Adrenal gland (tissue), 12 donors: ENCODE results near the gene ZSWIM1. TPM values are rescaled to one million over a fixed set of nuclear protein-coding genes. Genes with fewer than 3 reads are reported as not detected.

Experiments used
- DNase-seq, 7 donors: peaks; one replicate each; pipeline ENCODE4 v3.0.0-alpha.2; 2019 to 2020
- H3K27ac ChIP-seq, 5 donors: fragments of 200-600 bp; sonication (generic) in 4 of 5; 1 replicate in 3 of 5; 2 replicates in 2 of 5; pipeline versions ENCODE4 v1.5.1 to v1.8.0; 2016 to 2020; ENCODE audit warnings: mild to moderate bottlenecking in 1 of 5
- H3K27me3 ChIP-seq: fragments of 200-600 bp; 2 replicates; pipeline ENCODE4 v1.8.0; 2021
- H3K36me3 ChIP-seq, 2 donors: fragments of 200-600 bp; replicated peaks in 1 of 2; 1 replicate in 1 of 2; 2 replicates in 1 of 2; pipeline versions ENCODE4 v1.5.1 to v1.8.0; 2018 to 2022
- H3K4me1 ChIP-seq, 2 donors: fragments of 200-600 bp; replicated peaks in 1 of 2; 1 replicate in 1 of 2; 2 replicates in 1 of 2; pipeline versions ENCODE4 v1.5.1 to v1.8.0; 2018 to 2021
- H3K4me3 ChIP-seq, 4 donors: fragments of 200-600 bp; sonication (generic) in 3 of 4; one replicate each; pipeline ENCODE4 v1.5.1; 2016 to 2018
- H3K9me3 ChIP-seq, 3 donors: fragments of 200-600 bp; sonication (generic) in 1 of 3; replicated peaks in 1 of 3; 1 replicate in 2 of 3; 2 replicates in 1 of 3; pipeline versions ENCODE4 v1.5.1 to v1.8.0; 2016 to 2021
- POLR2A ChIP-seq, 2 donors: fragments of 450-650 bp; IDR thresholded peaks; one replicate each; pipeline ENCODE4 v1.6.1; 2017; ENCODE audit warnings: antibody characterized with exemption in 2 of 2, mild to moderate bottlenecking in 2 of 2, moderate library complexity in 1 of 2
- WGBS, 4 donors: extraction: QIAGEN DNeasy Blood & Tissue Kit in 2 of 4; methylation state at CpG; one replicate each; pipeline versions ENCODE4 v1.1.5 to v1.1.7; 2013 to 2017; 5-methylcytosine and 5-hydroxymethylcytosine counted together
- intact Hi-C, 2 donors: fragments of 100-400 bp; cut with DNase I; formaldehyde crosslinking; loops; one replicate each; pipeline versions ENCODE4 v1.14.1 to v1.15.0; 2022 to 2023
- polyA plus RNA-seq, 3 donors: library from polyadenylated mRNA; stranded (reverse); fragments of 200-250 nt in 2 of 3; fragments of 350-450 nt in 1 of 3; fragmentation: Illumina TruSeq in 1 of 3; extraction: RNeasy Lipid Tissue Mini Kit (QIAGEN cat#74804) in 1 of 3; gene quantifications; one replicate each; pipeline ENCODE4 v1.2.3, GENCODE V29; 2013 to 2014
- total RNA-seq, 9 donors: library from RNA; depleted of rRNA in 4 of 9; stranded (reverse); fragments of >200 nt in 4 of 9; fragments of 120-200 nt in 1 of 9; fragmentation: NEBNext Ultra II Directional in 1 of 9; extraction: Animal tissue kit (Norgen Biotek cat#: 25700) in 1 of 9; gene quantifications; one replicate each; pipeline versions ENCODE4 v1.1.0 to v1.2.4, GENCODE V29; 2013 to 2023
- TF ChIP-seq, protein P1 (sequence below), 6 experiments: fragments of 450-650 bp in 4 of 6; fragments of 200-600 bp in 2 of 6; sonication (generic) in 1 of 6; IDR thresholded peaks; 1 replicate in 5 of 6; 2 replicates in 1 of 6; pipeline versions ENCODE4 v1.5.1 to v1.8.0; 2016 to 2021; ENCODE audit warnings: antibody characterized with exemption in 6 of 6, mild to moderate bottlenecking in 2 of 6, moderate library complexity in 1 of 6
- donor health status: healthy with polysubstance abuse.
- donor health status: Bipolar disorder and iron deficiency.
- donor health status: DM: yes; HTN: yes; CAD: no.
- donor health status: DM: no; HTN: no; CAD: no.
- donor health status: DM: no; HTN: no; CAD: no.
- donor health status: DM: yes; HTN: yes; CAD: no.

The ZSWIM1 gene
- total and polyA plus RNA-seq, 12 donors = 4.2 to 22.1 (median 18.3) TPM

DNA sequence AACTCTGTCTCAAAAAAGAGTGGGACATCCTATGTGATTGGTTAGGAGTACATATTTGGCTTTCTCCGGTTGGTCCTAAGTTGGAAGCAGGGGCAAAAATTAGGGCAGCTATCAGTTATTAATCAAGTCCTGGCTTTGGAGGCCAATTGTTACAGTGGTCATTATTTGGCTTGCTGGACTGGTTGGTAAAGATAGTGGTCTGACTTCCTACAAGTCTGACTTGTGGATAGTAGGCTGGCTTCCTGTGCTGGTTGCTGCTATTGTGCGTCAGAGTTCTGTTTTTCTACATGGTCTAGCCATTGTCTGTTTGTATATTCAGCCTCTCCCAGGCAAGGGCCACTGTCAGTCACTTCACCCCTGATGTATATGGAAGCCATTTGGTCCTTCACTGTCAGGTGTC, 30.8 kb upstream of the ZSWIM1 start:
- 94 to 100% (median 96%) methylated on average over 1 to 2 of the region's 2 CpGs for WGBS, 4 donors

DNA sequence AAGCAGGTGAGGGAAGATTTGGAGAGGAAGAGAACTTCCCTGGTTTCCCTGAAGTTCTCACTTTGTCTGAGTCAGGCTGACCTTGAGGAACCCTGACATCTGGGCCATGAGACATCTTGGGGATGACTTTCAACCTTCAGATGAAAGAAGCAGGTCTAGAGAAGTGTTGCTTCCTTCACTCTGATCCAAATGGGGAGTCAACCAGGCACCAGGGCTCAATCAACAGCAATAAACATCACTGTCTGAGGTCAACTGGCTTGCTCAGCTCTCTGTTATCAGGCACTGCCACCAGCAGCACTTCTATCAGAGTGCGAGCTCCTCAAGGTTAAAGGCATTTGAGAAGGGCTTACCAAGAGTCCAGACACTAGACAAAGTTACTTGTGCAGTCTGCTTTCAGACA, 30.1 kb upstream of the ZSWIM1 start:
- Histone ChIP-seq H3K4me1 (peaks cover 25 to 49% of the 10 kb centered on the region in 2 donors), H3K36me3 (peaks cover 0 to 33% of the 10 kb centered on the region in 2 donors), H3K27me3 (no peaks in the 10 kb centered on the region), H3K27ac (peak overlapping the region; percentile 2 to 70 (median 64)), H3K4me3 (no peak overlapping the region), H3K9me3 (no peaks in the 10 kb centered on the region)
- intact Hi-C loops = no loop called here
- DNase-seq = peak in 4 of 7 donors; percentile 52 to 65 (median 56)
- WGBS, 4 donors = 10 to 63% (median 31%) methylated on average over 1 of the region's 1 CpG
- TF ChIP-seq, protein P1, sequence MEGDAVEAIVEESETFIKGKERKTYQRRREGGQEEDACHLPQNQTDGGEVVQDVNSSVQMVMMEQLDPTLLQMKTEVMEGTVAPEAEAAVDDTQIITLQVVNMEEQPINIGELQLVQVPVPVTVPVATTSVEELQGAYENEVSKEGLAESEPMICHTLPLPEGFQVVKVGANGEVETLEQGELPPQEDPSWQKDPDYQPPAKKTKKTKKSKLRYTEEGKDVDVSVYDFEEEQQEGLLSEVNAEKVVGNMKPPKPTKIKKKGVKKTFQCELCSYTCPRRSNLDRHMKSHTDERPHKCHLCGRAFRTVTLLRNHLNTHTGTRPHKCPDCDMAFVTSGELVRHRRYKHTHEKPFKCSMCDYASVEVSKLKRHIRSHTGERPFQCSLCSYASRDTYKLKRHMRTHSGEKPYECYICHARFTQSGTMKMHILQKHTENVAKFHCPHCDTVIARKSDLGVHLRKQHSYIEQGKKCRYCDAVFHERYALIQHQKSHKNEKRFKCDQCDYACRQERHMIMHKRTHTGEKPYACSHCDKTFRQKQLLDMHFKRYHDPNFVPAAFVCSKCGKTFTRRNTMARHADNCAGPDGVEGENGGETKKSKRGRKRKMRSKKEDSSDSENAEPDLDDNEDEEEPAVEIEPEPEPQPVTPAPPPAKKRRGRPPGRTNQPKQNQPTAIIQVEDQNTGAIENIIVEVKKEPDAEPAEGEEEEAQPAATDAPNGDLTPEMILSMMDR (IDR thresholded peaks at IDR 0.05) = no peak
- TF ChIP-seq POLR2A (IDR thresholded peaks at IDR 0.05) = no peak

More for the DNA sequence above, 30.8 kb upstream of the ZSWIM1 start:
- Histone ChIP-seq H3K27me3 (no peaks in the 10 kb centered on the region), H3K4me3 (no peak overlapping the region), H3K27ac (peak overlapping the region in 4 of 5 donors; percentile 2 to 70 (median 65)), H3K36me3 (peaks cover 0 to 39% of the 10 kb centered on the region in 2 donors), H3K4me1 (peaks cover 19 to 42% of the 10 kb centered on the region in 2 donors), H3K9me3 (no peaks in the 10 kb centered on the region)
- TF ChIP-seq, protein P1 (IDR thresholded peaks at IDR 0.05) = no peak
- no peak for TF ChIP-seq POLR2A (IDR thresholded peaks at IDR 0.05)
- intact Hi-C loops = no loop called here
- DNase-seq = peak in 1 of 7 donors; percentile 12

DNA sequence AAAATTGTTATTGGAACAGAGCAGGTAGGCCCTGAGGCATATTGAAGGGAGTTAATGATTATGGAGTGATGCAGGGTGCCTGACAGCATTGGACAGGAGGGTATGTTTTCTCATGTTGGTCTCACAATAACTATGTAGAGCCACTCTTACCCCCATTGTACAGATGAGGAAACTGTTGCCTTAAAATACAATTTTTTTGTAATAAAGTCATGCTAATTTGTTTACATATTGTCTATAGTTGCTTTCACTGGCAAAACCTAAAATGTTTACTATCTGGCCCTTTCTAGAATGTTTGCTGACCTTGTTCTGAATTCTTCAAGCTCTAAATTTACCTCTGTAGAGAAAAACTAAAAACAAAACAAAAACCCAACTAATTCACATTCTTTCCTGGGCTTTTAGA, 29.5 kb upstream of the ZSWIM1 start:
- peaks cover 0 to 27% of the 10 kb centered on the region in 2 donors for H3K36me3 ChIP-seq

DNA sequence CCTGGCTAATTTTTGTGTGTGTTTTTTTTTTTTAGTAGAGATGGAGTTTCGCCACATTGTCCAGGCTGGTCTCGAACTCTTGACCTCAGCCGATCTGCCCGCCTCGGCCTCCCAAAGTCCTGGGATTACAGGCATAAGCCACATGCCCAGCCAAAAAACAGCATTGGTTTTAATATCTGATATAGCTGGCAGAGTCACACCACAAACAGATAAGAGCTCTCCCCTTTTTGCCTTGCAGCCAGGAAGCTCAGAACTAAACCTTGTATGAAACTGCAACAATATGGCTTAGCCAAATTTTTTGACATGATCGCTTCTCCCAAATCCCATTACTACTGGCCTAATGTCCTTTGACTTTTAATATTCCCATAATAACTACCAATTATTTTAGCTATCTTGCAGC, 28.7 kb upstream of the ZSWIM1 start:
- 90 to 95% (median 93%) methylated on average over 5 to 6 of the region's 6 CpGs for WGBS, 4 donors
- Histone ChIP-seq H3K4me3 (no peak overlapping the region), H3K36me3 (peaks cover 0 to 19% of the 10 kb centered on the region in 2 donors), H3K27ac (peak overlapping the region in 1 of 5 donors; percentile 70), H3K4me1 (peaks cover 33 to 56% of the 10 kb centered on the region in 2 donors), H3K27me3 (no peaks in the 10 kb centered on the region), H3K9me3 (no peaks in the 10 kb centered on the region)
- DNase-seq = no peak
- TF ChIP-seq POLR2A (IDR thresholded peaks at IDR 0.05) = no peak
- TF ChIP-seq, protein P1 (IDR thresholded peaks at IDR 0.05) = no peak
- intact Hi-C loops = no loop called here

More for the DNA sequence above, 29.5 kb upstream of the ZSWIM1 start:
- H3K27ac ChIP-seq = peak overlapping the region in 4 of 5 donors; percentile 3 to 70 (median 65)
- DNase-seq = no peak
- H3K4me1 ChIP-seq = peaks cover 30 to 55% of the 10 kb centered on the region in 2 donors
- intact Hi-C loops = no loop called here
- no peak overlapping the region for H3K4me3 ChIP-seq
- no peaks in the 10 kb centered on the region for H3K9me3 ChIP-seq
- no peaks in the 10 kb centered on the region for H3K27me3 ChIP-seq
- no peak for TF ChIP-seq POLR2A (IDR thresholded peaks at IDR 0.05)
- TF ChIP-seq, protein P1 (IDR thresholded peaks at IDR 0.05) = no peak
